GM21447 (cell line): ENCODE data around the gene TMEM255B.
"Not testable (repeated sequence)": the region's sequence is repeated elsewhere in the genome, so short reads cannot be mapped to it uniquely, and the experiment has no call there.

Experiments
- ATAC-seq: cut with Tn5 transposase; IDR thresholded peaks from one replicate; pipeline ENCODE4 v1.9.1; 2021; ENCODE audit not compliant: unreplicated experiment

Gene TMEM255B

GRCh38 chr13:113815151-113816058 is 56.4 kb downstream of the TMEM255B start:
- ATAC-seq = no peak

- ATAC-seq = no peak
Measured at GRCh38 chr13:113816254-113816929, 57.4 kb downstream of the TMEM255B start.

GRCh38 chr13:113816946-113817859 is 58.2 kb downstream of the TMEM255B start:
- ATAC-seq = no peak

- no peak for ATAC-seq
Measured at GRCh38 chr13:113817860-113818691, 59.0 kb downstream of the TMEM255B start.

- ATAC-seq = no peak
Measured at GRCh38 chr13:113818700-113819295, 59.8 kb downstream of the TMEM255B start.

- ATAC-seq = no peak
Measured at GRCh38 chr13:113819341-113819730, 60.3 kb downstream of the TMEM255B start.

- ATAC-seq = no peak
Measured at GRCh38 chr13:113819731-113820715, 61.0 kb downstream of the TMEM255B start.

GRCh38 chr13:113820813-113821651 is 62.0 kb downstream of the TMEM255B start:
- ATAC-seq = no peak

- no peak for ATAC-seq
Measured at GRCh38 chr13:113821847-113822246, 62.8 kb downstream of the TMEM255B start.

- no peak for ATAC-seq
Measured at GRCh38 chr13:113822266-113822665, 63.2 kb downstream of the TMEM255B start.

- no peak for ATAC-seq
Measured at GRCh38 chr13:113822956-113823744, 64.1 kb downstream of the TMEM255B start.

- no peak for ATAC-seq
Measured at GRCh38 chr13:113823771-113824170, 64.7 kb downstream of the TMEM255B start.

- no peak for ATAC-seq
Measured at GRCh38 chr13:113825841-113826240, 66.8 kb downstream of the TMEM255B start.

GRCh38 chr13:113826446-113826845 is 67.4 kb downstream of the TMEM255B start:
- ATAC-seq = not testable (repeated sequence)

GRCh38 chr13:113827021-113827420 is 68.0 kb downstream of the TMEM255B start:
- no peak for ATAC-seq

- no peak for ATAC-seq
Measured at GRCh38 chr13:113828282-113828825, 69.3 kb downstream of the TMEM255B start.
